Activated naive CD8-positive, alpha-beta T cell treated with anti-CD3 and anti-CD28 coated beads, Interleukin-2, amount 10 ng/mL, durations not matched to agents 7 days and 5 days (primary cell): ENCODE results near the gene LXN. TPM values are rescaled to one million over a fixed set of nuclear protein-coding genes. Genes with fewer than 3 reads are reported as not detected.

Source experiments
- ATAC-seq: fragments of 150-1000 bp; cut with Tn5 transposase; one replicate; pipeline ENCODE4 v1.10.0; 2021; ENCODE audit warnings: low read depth, moderate library complexity
- POLR2A ChIA-PET: fragments of 350-600 bp; sonication (Branson Sonifier 250); formaldehyde crosslinking; loops from one replicate; lab custom pipeline; 2021; ENCODE audit warnings: antibody characterized with exemption; lab: Charles Lee
- DNase-seq: peaks from one replicate; pipeline ENCODE4 v3.0.0; 2021
- H3K27ac Mint-ChIP-seq: one replicate; pipeline ENCODE4 v1.8.0; 2022; ENCODE audit warnings: mild to moderate bottlenecking, mixed read lengths
- H3K27me3 Mint-ChIP-seq: one replicate; pipeline ENCODE4 v1.8.0; 2022; ENCODE audit warnings: mild to moderate bottlenecking, moderate library complexity, mixed read lengths
- H3K36me3 Mint-ChIP-seq: one replicate; pipeline ENCODE4 v1.8.0; 2021; ENCODE audit warnings: mild to moderate bottlenecking, mixed read lengths
- H3K4me1 Mint-ChIP-seq: one replicate; pipeline ENCODE4 v1.8.0; 2021; ENCODE audit warnings: mixed read lengths
- H3K4me3 Mint-ChIP-seq: one replicate; pipeline ENCODE4 v1.8.0; 2022; ENCODE audit warnings: mild to moderate bottlenecking, moderate library complexity, mixed read lengths
- H3K9me3 Mint-ChIP-seq: one replicate; pipeline ENCODE4 v1.8.0; 2021; ENCODE audit warnings: mixed read lengths
- total RNA-seq, 2 experiments: library from RNA; stranded (reverse); gene quantifications; one replicate each; pipeline ENCODE4 v1.2.3, GENCODE V29; 2021

The LXN gene, protein sequence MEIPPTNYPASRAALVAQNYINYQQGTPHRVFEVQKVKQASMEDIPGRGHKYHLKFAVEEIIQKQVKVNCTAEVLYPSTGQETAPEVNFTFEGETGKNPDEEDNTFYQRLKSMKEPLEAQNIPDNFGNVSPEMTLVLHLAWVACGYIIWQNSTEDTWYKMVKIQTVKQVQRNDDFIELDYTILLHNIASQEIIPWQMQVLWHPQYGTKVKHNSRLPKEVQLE
- total RNA-seq = 1 to 10 TPM; 7.7 to 8.7 TPM

DNA sequence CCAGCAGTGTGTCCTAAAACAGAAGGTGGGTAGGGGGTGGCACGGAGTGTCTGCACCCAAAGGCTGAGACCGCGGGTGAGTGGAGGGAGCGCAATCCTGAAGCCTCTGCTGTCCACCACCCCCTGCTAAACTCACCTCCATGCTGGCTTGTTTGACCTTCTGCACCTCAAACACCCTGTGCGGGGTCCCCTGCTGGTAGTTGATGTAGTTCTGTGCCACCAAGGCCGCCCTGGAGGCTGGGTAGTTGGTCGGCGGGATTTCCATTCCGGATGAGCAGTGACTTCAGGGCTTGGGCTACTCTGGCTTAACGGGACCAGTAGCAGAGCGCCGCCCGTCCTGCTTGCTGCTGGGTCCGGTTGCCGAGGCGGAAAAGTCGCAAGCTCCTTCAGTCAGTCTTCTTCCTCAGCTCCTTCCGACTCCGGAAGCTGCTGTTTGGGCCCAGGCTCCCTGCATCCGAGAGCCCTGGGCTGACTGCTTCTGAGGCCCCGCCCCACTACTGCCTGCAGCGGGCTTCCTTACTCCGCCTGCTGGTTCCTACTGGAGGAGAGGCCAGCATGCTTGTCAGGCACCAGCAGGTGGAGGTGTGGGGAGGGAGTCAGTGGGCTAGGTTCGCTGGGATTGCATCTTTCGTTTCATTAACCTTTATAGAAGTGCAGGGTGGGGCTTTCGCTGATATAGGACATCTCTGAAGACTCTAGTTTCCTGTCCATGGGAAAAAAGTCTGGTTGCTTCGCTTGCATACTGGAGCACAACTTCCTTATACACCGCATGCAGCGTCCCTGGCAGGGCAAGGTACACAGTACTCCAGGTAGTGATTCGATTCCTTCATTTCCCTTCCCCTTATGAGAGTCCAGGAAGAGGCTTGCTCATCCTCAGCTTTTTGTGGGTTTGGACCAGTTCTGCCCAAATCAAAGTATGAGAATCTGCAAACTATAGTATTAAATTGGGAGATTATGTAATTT, at the start of gene LXN:
TSS of gene LXN (minus strand) at position 434 of the 962 bp plus-strand sequence. CDS start at position 264, 170 bp downstream.
- H3K27me3 Mint-ChIP-seq = no peaks in the 10 kb centered on the region

DNA sequence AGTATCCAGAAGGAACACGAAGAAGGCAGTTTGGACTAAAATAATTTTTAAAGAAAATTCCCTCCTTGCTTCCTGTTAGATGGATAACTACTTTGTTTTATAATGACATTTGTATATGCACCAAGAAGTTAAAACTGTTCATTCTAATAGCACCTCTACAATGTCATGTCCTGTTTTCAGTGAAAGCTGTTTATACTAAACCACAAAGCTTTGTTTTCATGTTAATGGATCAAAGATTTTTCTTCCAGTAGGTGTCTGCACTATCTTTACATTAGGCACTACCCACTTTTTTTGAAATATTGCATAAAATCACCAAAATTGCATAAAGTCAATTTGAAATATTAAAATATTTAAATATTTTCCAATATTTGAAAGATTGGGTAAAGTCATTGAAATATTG, 49.7 kb upstream of the LXN start:
- no peak overlapping the region for H3K4me3 Mint-ChIP-seq
- H3K9me3 Mint-ChIP-seq = no peaks in the 10 kb centered on the region
- DNase-seq (no peak), ATAC-seq (no peak)
- no peak overlapping the region for H3K27ac Mint-ChIP-seq
- H3K36me3 Mint-ChIP-seq = peaks cover 18% of the 10 kb centered on the region
- H3K27me3 Mint-ChIP-seq = no peaks in the 10 kb centered on the region
- POLR2A ChIA-PET = no interaction called here
- H3K4me1 Mint-ChIP-seq = peaks cover 10% of the 10 kb centered on the region

More for the DNA sequence above, at the start of gene LXN:
- peaks cover 11% of the 10 kb centered on the region for H3K36me3 Mint-ChIP-seq
- POLR2A ChIA-PET = interaction anchor here (0.6 to 1.0 kb wide), 3 partner anchors 11 to 39 kb away, joined by 3 to 5 read pairs (median 4); partner anchors contain the start of gene GFM1
- H3K4me1 Mint-ChIP-seq = peaks cover 18% of the 10 kb centered on the region
- no peaks in the 10 kb centered on the region for H3K9me3 Mint-ChIP-seq
- peak within 1 kb of the TSS; percentile 86 for H3K4me3 Mint-ChIP-seq
- DNase-seq = peak; percentile 78
- peak; percentile 99 for ATAC-seq
- peak within 1 kb of the TSS; percentile 88 for H3K27ac Mint-ChIP-seq

DNA sequence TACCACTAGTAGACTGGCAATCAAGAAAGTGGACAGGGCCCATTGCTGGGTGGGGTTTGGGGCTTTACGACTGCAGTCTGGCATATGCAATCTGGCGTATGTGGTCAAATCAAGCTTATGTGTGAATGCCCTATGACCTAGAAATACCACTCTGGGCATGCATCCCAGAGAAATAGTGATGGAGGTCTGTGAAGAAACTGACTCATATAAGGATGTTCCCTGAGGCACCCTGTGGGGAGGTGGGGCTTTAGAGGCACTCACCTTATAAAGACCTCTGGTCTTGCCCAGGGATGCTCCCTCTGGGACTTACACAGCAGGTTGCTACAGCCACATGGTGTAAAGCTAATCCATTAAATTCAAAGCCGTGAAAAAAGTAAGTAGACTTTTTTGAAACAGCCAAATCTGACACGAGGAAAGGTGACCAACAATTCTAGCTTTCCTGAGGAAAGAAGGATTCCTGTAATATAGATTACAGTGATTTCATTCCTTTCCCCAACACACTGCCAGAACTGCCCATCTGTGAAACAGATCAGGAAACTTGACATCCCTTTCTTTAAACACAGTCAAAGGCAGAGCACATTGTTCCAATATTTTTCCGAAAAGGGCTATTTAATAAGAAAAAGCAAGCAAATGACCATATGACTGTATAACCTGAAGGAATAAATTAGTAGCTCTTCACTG, 46.2 kb upstream of the LXN start:
- Mint-ChIP-seq H3K4me1 (peaks cover 16% of the 10 kb centered on the region), H3K36me3 (peaks cover 18% of the 10 kb centered on the region), H3K4me3 (no peak overlapping the region), H3K9me3 (no peaks in the 10 kb centered on the region), H3K27me3 (no peaks in the 10 kb centered on the region), H3K27ac (no peak overlapping the region)
- POLR2A ChIA-PET = no interaction called here
- ATAC-seq (no peak), DNase-seq (no peak)

DNA sequence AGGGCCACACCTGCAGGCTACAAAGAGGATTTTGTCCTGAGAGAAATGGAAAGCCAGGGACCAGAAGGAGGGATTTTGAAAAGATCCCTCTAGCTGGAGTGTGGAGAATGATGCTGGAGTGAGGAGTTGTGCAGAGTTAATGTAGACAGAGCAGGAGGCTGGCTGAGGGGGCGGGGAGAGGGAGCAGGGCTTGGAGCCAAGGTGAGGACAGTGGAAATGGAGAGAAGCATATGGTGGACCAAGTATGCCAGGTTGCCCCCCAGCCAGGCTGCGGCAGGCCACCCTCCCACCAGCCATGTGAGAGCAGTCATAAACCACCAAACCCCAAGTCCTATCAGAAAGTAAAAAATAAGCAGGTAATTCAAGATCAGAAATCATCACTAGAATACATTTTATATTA, 45.1 kb upstream of the LXN start:
- Mint-ChIP-seq H3K4me1 (peaks cover 19% of the 10 kb centered on the region), H3K4me3 (no peak overlapping the region), H3K9me3 (no peaks in the 10 kb centered on the region), H3K27me3 (no peaks in the 10 kb centered on the region), H3K36me3 (peaks cover 15% of the 10 kb centered on the region), H3K27ac (no peak overlapping the region)
- ATAC-seq = no peak
- POLR2A ChIA-PET = no interaction called here
- no peak for DNase-seq

DNA sequence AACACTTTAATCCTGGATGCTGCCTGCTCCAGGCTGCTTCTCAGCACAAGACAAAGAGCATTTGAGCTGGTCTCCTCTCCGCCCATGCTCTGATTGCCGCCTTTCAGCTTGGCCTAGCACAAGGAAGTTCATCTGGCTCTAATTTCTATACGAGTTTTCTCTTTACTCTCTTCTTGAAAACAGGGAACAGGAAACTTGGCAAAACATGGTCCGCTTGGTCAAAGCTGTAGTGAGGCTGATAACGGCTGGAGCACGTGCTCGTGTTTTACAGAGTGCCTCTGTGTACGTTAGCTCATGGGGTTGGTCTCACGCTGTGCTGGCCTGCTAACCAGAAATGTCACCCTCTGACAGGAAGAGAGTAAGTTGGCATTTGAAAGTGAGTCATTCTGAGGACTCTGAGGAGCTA, 40.6 kb upstream of the LXN start:
- Mint-ChIP-seq H3K36me3 (peaks cover 14% of the 10 kb centered on the region), H3K4me1 (peaks cover 19% of the 10 kb centered on the region), H3K27me3 (no peaks in the 10 kb centered on the region), H3K4me3 (no peak overlapping the region), H3K9me3 (no peaks in the 10 kb centered on the region), H3K27ac (no peak overlapping the region)
- POLR2A ChIA-PET = no interaction called here
- no peak for ATAC-seq
- no peak for DNase-seq

DNA sequence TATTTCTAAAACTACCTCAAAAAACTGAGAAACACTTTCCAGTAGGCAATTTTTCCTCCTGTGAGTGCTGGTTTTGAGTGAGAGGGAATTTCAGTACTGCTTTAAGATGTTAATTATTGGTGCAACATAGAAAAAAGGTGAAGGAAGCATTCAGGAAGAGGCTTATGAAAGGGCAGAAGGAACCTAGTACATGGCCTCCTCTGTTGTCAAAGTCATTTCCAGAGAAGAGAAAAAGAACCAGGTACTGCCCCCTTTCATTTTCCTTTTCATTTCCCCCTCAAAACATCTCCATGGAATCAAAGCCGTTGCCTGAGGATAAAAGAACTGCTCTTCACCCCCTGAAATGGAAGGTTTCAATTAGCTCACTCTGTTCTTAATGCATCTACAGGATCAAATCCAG, 40.0 kb upstream of the LXN start:
- H3K27me3 Mint-ChIP-seq = no peaks in the 10 kb centered on the region
- H3K9me3 Mint-ChIP-seq = no peaks in the 10 kb centered on the region
- no peak overlapping the region for H3K4me3 Mint-ChIP-seq
- no peak overlapping the region for H3K27ac Mint-ChIP-seq
- H3K4me1 Mint-ChIP-seq = peaks cover 17% of the 10 kb centered on the region
- POLR2A ChIA-PET = no interaction called here
- DNase-seq = no peak
- no peak for ATAC-seq
- H3K36me3 Mint-ChIP-seq = peaks cover 13% of the 10 kb centered on the region

DNA sequence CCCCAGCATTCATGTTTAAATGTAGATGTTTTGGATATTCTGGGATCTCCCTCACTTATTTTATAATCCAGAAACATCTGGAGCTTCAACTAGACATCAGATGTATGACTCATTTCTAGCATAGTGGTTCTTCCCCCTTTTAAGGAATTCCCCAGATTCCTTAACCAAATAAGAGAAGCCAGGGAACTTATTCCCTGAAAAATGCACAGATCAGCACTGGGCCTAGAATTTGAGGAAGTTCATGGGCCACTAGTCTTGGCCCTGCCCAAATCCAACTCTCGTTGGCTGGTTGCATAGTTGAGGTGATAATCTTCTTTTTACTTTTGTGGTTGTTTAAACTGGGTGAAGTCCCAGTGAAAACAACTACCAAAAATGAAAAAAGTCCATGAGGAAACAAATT, 39.4 kb upstream of the LXN start:
- Mint-ChIP-seq H3K27me3 (no peaks in the 10 kb centered on the region), H3K36me3 (peaks cover 17% of the 10 kb centered on the region), H3K4me1 (peaks cover 17% of the 10 kb centered on the region), H3K9me3 (no peaks in the 10 kb centered on the region), H3K27ac (no peak overlapping the region), H3K4me3 (no peak overlapping the region)
- DNase-seq (no peak), ATAC-seq (no peak)
- POLR2A ChIA-PET = interaction anchor here (0.7 kb wide), 1 partner anchor 40 kb away, joined by 4 read pairs; the partner anchor contains the start of gene LXN

DNA sequence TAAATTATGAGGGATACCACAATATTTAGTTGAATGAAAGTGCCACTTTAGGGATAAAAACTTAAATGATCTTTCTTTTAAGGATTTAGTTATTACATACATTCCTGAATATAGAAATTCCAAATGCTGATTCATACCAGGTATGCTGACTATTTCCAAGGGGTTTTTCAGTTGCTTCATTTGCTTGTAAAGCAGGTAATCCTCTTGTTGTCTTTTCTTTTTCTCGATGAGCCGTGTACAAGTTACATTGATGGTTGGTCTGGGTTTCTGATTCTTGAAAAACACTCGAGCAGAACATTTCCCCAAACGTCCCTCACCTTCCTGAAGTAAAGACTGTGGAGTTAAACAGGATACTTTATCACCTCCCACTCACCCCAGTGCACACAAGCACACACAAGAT, 38.2 kb upstream of the LXN start:
- Mint-ChIP-seq H3K9me3 (no peaks in the 10 kb centered on the region), H3K27ac (no peak overlapping the region), H3K36me3 (peaks cover 17% of the 10 kb centered on the region), H3K4me3 (no peak overlapping the region), H3K27me3 (no peaks in the 10 kb centered on the region), H3K4me1 (peaks cover 17% of the 10 kb centered on the region)
- no peak for DNase-seq
- ATAC-seq = no peak
- POLR2A ChIA-PET = no interaction called here

DNA sequence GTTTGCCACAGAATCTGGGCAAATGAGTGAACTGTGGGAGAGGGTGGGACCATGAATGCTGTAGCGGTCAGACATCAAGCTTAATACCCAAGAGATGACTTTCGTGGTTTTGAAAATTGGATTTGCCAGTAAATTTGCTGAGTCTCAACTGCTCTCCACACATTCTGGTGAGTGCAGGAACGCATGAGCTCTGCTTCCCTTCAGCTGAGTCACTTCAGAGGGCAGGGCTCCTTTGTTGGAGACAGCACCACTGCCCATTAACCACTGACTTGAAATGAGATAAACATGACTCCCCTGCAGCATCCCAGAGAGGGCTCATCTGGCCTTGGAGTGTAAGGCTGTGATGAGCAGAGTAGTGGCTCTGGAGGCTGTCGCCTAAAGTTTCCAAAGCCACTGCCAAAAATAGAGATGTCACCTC, 37.2 kb upstream of the LXN start:
- H3K9me3 Mint-ChIP-seq = no peaks in the 10 kb centered on the region
- peaks cover 17% of the 10 kb centered on the region for H3K36me3 Mint-ChIP-seq
- ATAC-seq = no peak
- POLR2A ChIA-PET = no interaction called here
- H3K27me3 Mint-ChIP-seq = no peaks in the 10 kb centered on the region
- no peak overlapping the region for H3K27ac Mint-ChIP-seq
- no peak overlapping the region for H3K4me3 Mint-ChIP-seq
- H3K4me1 Mint-ChIP-seq = peaks cover 17% of the 10 kb centered on the region
- no peak for DNase-seq

DNA sequence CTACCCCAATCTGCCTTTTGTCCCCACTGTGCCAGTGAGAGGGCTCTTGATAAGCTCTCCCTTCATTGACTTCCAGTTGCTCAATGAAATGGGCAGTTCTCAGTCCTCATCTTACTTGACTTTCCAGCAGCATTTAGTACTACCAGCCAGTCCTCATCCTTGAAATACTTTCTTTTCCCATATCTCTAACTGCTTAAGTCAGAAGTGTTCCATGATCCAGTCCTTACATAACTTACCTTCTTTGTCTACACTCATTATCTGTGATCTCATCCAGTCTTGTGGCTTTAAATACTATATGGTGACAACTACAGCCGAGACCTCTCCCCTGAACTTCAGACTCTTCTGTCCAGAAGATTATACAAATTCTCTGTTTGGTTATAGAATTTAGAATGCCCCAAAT, 31.1 kb upstream of the LXN start:
- no peak overlapping the region for H3K27ac Mint-ChIP-seq
- ATAC-seq = no peak
- DNase-seq = no peak
- H3K9me3 Mint-ChIP-seq = no peaks in the 10 kb centered on the region
- H3K4me3 Mint-ChIP-seq = no peak overlapping the region
- peaks cover 22% of the 10 kb centered on the region for H3K36me3 Mint-ChIP-seq
- peaks cover 11% of the 10 kb centered on the region for H3K4me1 Mint-ChIP-seq
- no peaks in the 10 kb centered on the region for H3K27me3 Mint-ChIP-seq
- POLR2A ChIA-PET = no interaction called here

DNA sequence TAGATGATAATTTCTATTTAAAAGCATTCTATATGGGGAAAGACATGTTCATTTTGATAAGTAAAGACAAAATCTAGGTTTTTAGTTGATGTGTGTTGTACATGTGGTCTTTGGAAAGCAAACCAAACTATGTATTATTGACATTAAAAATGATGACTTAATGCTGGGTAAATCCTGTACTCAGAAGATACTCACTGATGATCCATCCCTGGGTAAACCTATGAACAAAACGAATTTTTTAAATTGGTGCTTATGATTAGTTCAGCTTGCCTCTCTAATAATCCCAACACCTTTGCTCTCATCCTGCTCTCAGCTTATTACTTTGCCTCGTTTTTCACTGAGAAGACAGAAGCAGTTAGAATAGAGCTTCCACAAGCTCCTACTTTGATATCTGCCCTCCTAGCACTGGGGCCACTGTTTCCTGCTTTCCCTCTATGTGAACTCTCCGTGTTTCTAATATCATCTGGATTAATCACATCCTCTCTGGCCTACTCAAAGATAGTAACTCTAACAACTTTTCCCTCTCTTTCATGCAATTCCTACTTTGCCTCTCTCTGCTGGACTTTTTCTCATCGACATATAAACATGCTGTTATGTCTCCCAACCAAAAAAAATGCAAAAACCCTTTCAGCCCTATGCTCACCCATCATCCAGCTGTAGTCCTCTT, 30.5 kb upstream of the LXN start:
- Mint-ChIP-seq H3K4me1 (peaks cover 11% of the 10 kb centered on the region), H3K27me3 (no peaks in the 10 kb centered on the region), H3K9me3 (no peaks in the 10 kb centered on the region), H3K36me3 (peaks cover 19% of the 10 kb centered on the region), H3K27ac (no peak overlapping the region), H3K4me3 (no peak overlapping the region)
- no peak for ATAC-seq
- POLR2A ChIA-PET = no interaction called here
- no peak for DNase-seq

DNA sequence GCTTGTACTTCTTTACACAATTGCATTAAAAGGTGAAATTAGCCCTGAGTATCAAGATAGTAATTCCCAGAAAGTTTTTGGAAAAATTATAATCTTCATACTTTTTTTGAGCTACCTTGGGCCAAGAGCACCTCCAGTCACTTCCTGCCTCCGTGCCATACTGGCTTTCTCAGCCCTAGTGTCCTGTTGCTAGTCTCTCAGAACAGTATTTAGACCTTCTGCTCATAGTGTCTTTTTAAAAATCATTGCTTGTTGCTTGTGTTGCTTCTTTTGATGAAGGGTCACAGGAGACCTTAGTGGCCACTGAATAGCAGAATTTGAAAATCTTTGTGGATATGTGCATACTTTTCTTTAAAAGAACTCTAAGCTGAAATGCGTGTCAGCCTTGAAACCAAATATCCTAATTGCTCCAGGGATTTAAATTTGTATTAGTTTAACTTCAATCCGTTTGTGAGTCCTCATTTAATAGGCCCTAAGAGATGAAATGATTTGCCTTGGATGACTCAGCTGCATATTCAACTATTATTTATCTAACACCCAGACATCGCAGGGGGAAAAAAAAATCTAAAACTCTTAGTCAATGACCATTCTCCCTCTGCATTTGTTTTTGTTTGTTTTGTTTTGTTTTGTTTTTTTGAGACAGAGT, 29.1 kb upstream of the LXN start:
- ATAC-seq (no peak), DNase-seq (no peak)
- Mint-ChIP-seq H3K27ac (no peak overlapping the region), H3K27me3 (no peaks in the 10 kb centered on the region), H3K4me1 (peaks cover 11% of the 10 kb centered on the region), H3K9me3 (no peaks in the 10 kb centered on the region), H3K4me3 (no peak overlapping the region), H3K36me3 (peaks cover 16% of the 10 kb centered on the region)
- POLR2A ChIA-PET = no interaction called here
